ENCODE data around the gene AKAP11.

AKAP11 gene

DNA sequence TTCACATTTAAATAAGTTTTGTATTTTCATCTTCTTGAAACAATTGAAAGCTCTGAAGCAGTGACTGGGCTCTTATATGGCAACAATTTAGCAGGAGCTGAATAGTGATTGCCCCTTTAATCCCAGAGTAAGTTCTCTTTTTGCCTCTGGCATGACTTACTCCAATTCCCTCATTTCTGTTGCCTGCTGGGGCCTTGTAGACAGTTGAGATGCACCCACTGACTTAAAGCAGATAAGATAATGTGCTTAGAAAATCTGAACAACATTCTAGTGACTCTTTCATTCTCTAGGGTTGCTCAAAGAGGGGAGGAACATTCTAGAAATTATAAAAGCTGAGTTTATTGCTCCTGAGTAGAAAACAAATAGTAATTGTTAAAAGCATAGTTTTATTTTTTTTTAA lies 52.8 kb downstream of the AKAP11 start:
- no peak for DNase-seq (ENCODE audit: low read depth)
- H3K4me3 ChIP-seq (ENCODE audit: control insufficient read depth, low read depth, low read length) = no peak overlapping the region
- TF ChIP-seq, protein P1, sequence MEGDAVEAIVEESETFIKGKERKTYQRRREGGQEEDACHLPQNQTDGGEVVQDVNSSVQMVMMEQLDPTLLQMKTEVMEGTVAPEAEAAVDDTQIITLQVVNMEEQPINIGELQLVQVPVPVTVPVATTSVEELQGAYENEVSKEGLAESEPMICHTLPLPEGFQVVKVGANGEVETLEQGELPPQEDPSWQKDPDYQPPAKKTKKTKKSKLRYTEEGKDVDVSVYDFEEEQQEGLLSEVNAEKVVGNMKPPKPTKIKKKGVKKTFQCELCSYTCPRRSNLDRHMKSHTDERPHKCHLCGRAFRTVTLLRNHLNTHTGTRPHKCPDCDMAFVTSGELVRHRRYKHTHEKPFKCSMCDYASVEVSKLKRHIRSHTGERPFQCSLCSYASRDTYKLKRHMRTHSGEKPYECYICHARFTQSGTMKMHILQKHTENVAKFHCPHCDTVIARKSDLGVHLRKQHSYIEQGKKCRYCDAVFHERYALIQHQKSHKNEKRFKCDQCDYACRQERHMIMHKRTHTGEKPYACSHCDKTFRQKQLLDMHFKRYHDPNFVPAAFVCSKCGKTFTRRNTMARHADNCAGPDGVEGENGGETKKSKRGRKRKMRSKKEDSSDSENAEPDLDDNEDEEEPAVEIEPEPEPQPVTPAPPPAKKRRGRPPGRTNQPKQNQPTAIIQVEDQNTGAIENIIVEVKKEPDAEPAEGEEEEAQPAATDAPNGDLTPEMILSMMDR (conservative IDR thresholded peaks at IDR 0.05; ENCODE audit: control insufficient read depth, insufficient read depth, low read depth, low read length) = no peak

DNA sequence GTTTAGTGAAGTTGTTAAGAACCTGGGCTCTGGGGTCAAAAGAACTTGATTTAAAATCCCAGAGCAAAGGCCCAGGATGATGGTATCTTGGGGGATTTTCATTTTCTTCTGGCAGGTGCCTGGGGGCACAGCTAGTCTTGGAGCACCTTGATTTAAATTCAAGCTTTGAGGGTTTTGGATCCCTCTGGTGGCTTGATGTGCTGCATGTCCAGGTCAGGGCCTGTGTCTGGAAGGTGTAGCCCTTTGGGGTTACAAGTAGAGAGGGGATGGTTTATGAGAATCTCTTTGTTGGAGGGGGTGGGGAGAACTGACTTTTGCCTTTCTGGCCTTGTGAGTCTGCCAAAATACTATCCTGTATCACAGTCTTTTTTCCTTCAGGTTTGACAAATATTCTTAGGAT lies 55.8 kb downstream of the AKAP11 start:
- TF ChIP-seq, protein P1 (conservative IDR thresholded peaks at IDR 0.05; ENCODE audit: control insufficient read depth, insufficient read depth, low read depth, low read length) = no peak
- H3K4me3 ChIP-seq (ENCODE audit: control insufficient read depth, low read depth, low read length) = no peak overlapping the region
- no peak for DNase-seq (ENCODE audit: low read depth)

DNA sequence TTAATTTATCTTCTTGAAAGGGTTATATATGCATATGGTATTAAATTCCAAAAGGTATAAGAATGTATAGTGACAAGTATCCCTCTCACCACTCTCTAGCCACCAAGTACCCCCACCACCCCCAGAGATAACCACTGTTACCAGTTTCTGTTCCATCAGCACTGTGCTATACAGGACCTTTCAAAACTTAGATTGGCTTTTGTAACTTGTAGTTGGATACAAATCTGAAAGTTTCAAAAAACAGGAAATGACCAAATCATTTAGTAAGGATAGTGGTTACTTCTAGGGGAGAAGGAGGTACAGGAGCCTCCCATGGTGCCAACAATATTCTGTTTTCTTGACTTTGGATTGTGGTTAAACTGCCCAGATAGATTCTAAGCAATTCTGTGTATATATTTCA lies 56.7 kb downstream of the AKAP11 start:
- DNase-seq (ENCODE audit: low read depth) = no peak
- no peak overlapping the region for H3K4me3 ChIP-seq (ENCODE audit: control insufficient read depth, low read depth, low read length)

DNA sequence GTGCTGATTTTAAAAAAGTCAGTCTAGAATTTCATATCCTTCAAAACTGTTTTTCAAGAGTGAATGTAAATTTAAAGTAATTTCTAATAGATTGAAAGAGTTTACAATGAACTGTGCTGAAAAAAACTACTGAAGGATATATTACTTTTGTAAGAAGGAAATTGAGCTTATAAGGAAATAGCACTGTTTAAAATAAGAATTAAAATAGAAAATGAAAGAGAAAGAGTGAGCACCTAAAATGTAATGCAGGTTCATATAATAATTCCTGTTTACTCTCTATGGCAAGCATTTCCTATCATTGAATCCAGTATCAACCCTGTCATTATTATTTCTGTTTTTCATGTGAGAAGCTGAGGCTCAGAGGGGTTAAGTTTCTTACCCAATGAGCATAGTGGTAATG lies 57.3 kb downstream of the AKAP11 start:
- no peak for DNase-seq (ENCODE audit: low read depth)

More for the DNA sequence above, 56.7 kb downstream of the AKAP11 start:
- TF ChIP-seq, protein P1 (conservative IDR thresholded peaks at IDR 0.05; ENCODE audit: control insufficient read depth, insufficient read depth, low read depth, low read length) = no peak

GRCh38 chr13:42331009-42331408 lies 59.1 kb downstream of the AKAP11 start:
- peak; percentile 65 for DNase-seq (ENCODE audit: low read depth)
- H3K4me3 ChIP-seq (ENCODE audit: control insufficient read depth, low read depth, low read length) = no peak overlapping the region
- TF ChIP-seq, protein P1 (conservative IDR thresholded peaks at IDR 0.05; ENCODE audit: control insufficient read depth, insufficient read depth, low read depth, low read length) = no peak

More for the DNA sequence above, 57.3 kb downstream of the AKAP11 start:
- H3K4me3 ChIP-seq (ENCODE audit: control insufficient read depth, low read depth, low read length) = no peak overlapping the region
- TF ChIP-seq, protein P1 (conservative IDR thresholded peaks at IDR 0.05; ENCODE audit: control insufficient read depth, insufficient read depth, low read depth, low read length) = no peak

GRCh38 chr13:42333613-42334328 lies 61.8 kb downstream of the AKAP11 start:
- DNase-seq (ENCODE audit: low read depth) = peak; percentile 65
- H3K4me3 ChIP-seq (ENCODE audit: control insufficient read depth, low read depth, low read length) = no peak overlapping the region
- TF ChIP-seq, protein P1 (conservative IDR thresholded peaks at IDR 0.05; ENCODE audit: control insufficient read depth, insufficient read depth, low read depth, low read length) = peak; percentile 76
